HT1080 (cell line): ENCODE data around the gene MAPK8IP2. TPM values are rescaled to one million over a fixed set of nuclear protein-coding genes. Genes with fewer than 3 reads are reported as not detected.
A peak's percentile ranks its signal among the peaks of the same experiment; 100 is the strongest.

Experiments used
- DNase-seq: peaks from one replicate; pipeline ENCODE4 v3.0.0-alpha.2; 2015; ENCODE audit warnings: low read depth
- polyA plus RNA-seq, 2 experiments: library from polyadenylated mRNA; depleted of rRNA; stranded (reverse); fragments of >200 nt; gene quantifications; 2 replicates each; pipeline ENCODE4 v1.2.3, GENCODE V29; 2015
- total RNA-seq: library from RNA; depleted of rRNA; stranded (reverse); fragments of >200 nt; shearing (Covaris generic); gene quantifications from 2 replicates; pipeline ENCODE4 v1.2.3, GENCODE V29; 2014; rRNA removed

Gene MAPK8IP2
- 0.37 and 0.47 TPM in 2 replicates for total RNA-seq
- polyA plus RNA-seq (2015; cell fraction: cytosol; rRNA removed) = 0.19 and 0.20 TPM in 2 replicates
- 0.20 and 0.57 TPM in 2 replicates for polyA plus RNA-seq (2015; cell fraction: nucleus; rRNA removed)

GRCh38 chr22:50600538-50600937 lies at the start of gene MAPK8IP2:
Gene MAPK8IP2, plus strand, starts transcription at chr22:50600793. Its CDS starts 26 bp downstream, at chr22:50600819.
- DNase-seq = no peak

- no peak for DNase-seq
These were observed 49.3 kb upstream of the MAPK8IP2 start for GRCh38 chr22:50551160-50551752.

GRCh38 chr22:50553310-50553709 lies 47.3 kb upstream of the MAPK8IP2 start:
- no peak for DNase-seq

- no peak for DNase-seq
These were observed 43.9 kb upstream of the MAPK8IP2 start for GRCh38 chr22:50556703-50557102.

GRCh38 chr22:50560034-50560433 lies 40.6 kb upstream of the MAPK8IP2 start:
- DNase-seq = no peak

GRCh38 chr22:50561401-50562358 lies 38.9 kb upstream of the MAPK8IP2 start:
- DNase-seq = no peak

- DNase-seq = peak; percentile 88
These were observed 37.8 kb upstream of the MAPK8IP2 start, which contains the start of gene SYCE3 for GRCh38 chr22:50562523-50563412. Gene SYCE3, minus strand, starts transcription at chr22:50562919. Its CDS starts 6,514 bp downstream, at chr22:50556405.

GRCh38 chr22:50563413-50564160 lies 37.0 kb upstream of the MAPK8IP2 start:
- DNase-seq = no peak

GRCh38 chr22:50564289-50564688 lies 36.3 kb upstream of the MAPK8IP2 start:
- no peak for DNase-seq

- no peak for DNase-seq
These were observed 32.8 kb upstream of the MAPK8IP2 start for GRCh38 chr22:50567721-50568252.

- DNase-seq = no peak
These were observed 32.0 kb upstream of the MAPK8IP2 start for GRCh38 chr22:50568626-50569025.

- no peak for DNase-seq
These were observed 31.5 kb upstream of the MAPK8IP2 start for GRCh38 chr22:50569041-50569459.

- no peak for DNase-seq
These were observed 30.6 kb upstream of the MAPK8IP2 start for GRCh38 chr22:50569896-50570535.

GRCh38 chr22:50570861-50571260 lies 29.7 kb upstream of the MAPK8IP2 start:
- no peak for DNase-seq

- no peak for DNase-seq
These were observed 29.1 kb upstream of the MAPK8IP2 start for GRCh38 chr22:50571264-50572175.

GRCh38 chr22:50572965-50573364 lies 27.6 kb upstream of the MAPK8IP2 start:
- no peak for DNase-seq

GRCh38 chr22:50573491-50574382 lies 26.9 kb upstream of the MAPK8IP2 start:
- no peak for DNase-seq

- no peak for DNase-seq
These were observed 26.2 kb upstream of the MAPK8IP2 start for GRCh38 chr22:50574383-50574755.
